Stomach (tissue), 9 donors: ENCODE measurements around the gene KIAA1217. TPM values are rescaled to one million over a fixed set of nuclear protein-coding genes. Genes with fewer than 3 reads are reported as not detected.
A peak's percentile ranks its signal among the peaks of the same experiment; 100 is the strongest.

ENCODE experiments used
- DNase-seq, 2 donors: peaks; one replicate each; pipeline versions ENCODE4 v3.0.0 to v3.0.0-alpha.2; 2013 to 2019
- H3K27ac ChIP-seq, 5 donors: fragments of 200-600 bp in 4 of 5; sonication (generic) in 4 of 5; one replicate each; pipeline ENCODE4 v1.5.1; 2013 to 2019; ENCODE audit warnings: mild to moderate bottlenecking in 1 of 5, moderate library complexity in 1 of 5
- H3K27me3 ChIP-seq, 3 donors: fragments of 200-600 bp; sonication (generic); one replicate each; pipeline ENCODE4 v1.5.1; 2017 to 2019; ENCODE audit warnings: mixed run types in 1 of 3
- H3K36me3 ChIP-seq, 4 donors: fragments of 200-600 bp; sonication (generic); 1 replicate in 3 of 4; 2 replicates in 1 of 4; pipeline ENCODE4 v1.5.1; 2016 to 2019
- H3K4me1 ChIP-seq, 4 donors: fragments of 200-600 bp; sonication (generic); one replicate each; pipeline ENCODE4 v1.5.1; 2016 to 2019
- H3K4me3 ChIP-seq, 4 donors: fragments of 200-600 bp; sonication (generic) in 3 of 4; one replicate each; pipeline ENCODE4 v1.5.1; 2016 to 2019; ENCODE audit warnings: mild to moderate bottlenecking in 1 of 4
- H3K9me3 ChIP-seq, 4 donors: fragments of 200-600 bp; sonication (generic); one replicate each; pipeline ENCODE4 v1.5.1; 2016 to 2019
- EP300 ChIP-seq: sonication (generic); formaldehyde crosslinking; IDR thresholded peaks from one replicate; pipeline ENCODE4 v1.6.1; 2017; ENCODE audit warnings: antibody characterized with exemption
- POLR2A ChIP-seq, 4 donors: fragments of 450-650 bp; IDR thresholded peaks; one replicate each; pipeline ENCODE4 v1.6.1; 2016; ENCODE audit warnings: antibody characterized with exemption in 4 of 4, control low read depth in 2 of 4, mild to moderate bottlenecking in 1 of 4, moderate library complexity in 1 of 4
- POLR2AphosphoS5 ChIP-seq, 3 donors: sonication (generic); formaldehyde crosslinking; IDR thresholded peaks; one replicate each; pipeline ENCODE4 v1.6.1; 2016; ENCODE audit warnings: antibody characterized with exemption in 3 of 3
- WGBS, 5 donors: extraction: QIAGEN DNeasy Blood & Tissue Kit in 3 of 5; methylation state at CpG; one replicate each; pipeline versions ENCODE4 v1.1.5 to v1.1.7; 2013 to 2018; 5-methylcytosine and 5-hydroxymethylcytosine counted together
- intact Hi-C: fragments of 100-400 bp; cut with DNase I; formaldehyde crosslinking; loops from one replicate; pipeline ENCODE4 v1.15.1; 2023; ENCODE audit warnings: low total_unique reads
- polyA plus RNA-seq, 3 donors: library from polyadenylated mRNA; stranded (reverse); fragments of 200-250 nt; gene quantifications; one replicate each; pipeline ENCODE4 v1.2.3, GENCODE V29; 2013
- total RNA-seq, 5 donors: library from RNA; depleted of rRNA; stranded (reverse); fragments of >200 nt; gene quantifications; one replicate each; pipeline versions ENCODE4 v1.1.0 to v1.2.3, GENCODE V29; 2014 to 2016
- TF ChIP-seq, protein P1 (sequence below), 7 experiments: fragments of 450-650 bp in 4 of 7; fragments of 200-600 bp in 3 of 7; sonication (generic) in 3 of 7; IDR thresholded peaks; one replicate each; pipeline ENCODE4 v1.5.1; 2016 to 2019; ENCODE audit warnings: antibody characterized with exemption in 7 of 7, control low read depth in 2 of 7, mild to moderate bottlenecking in 1 of 7
- donor health status: healthy with polysubstance abuse.
- donor health status: Bipolar disorder and iron deficiency.
- donor health status: healthy.

The KIAA1217 gene
- total and polyA plus RNA-seq, 8 donors: 6.2 to 112 (median 24.6) TPM

DNA sequence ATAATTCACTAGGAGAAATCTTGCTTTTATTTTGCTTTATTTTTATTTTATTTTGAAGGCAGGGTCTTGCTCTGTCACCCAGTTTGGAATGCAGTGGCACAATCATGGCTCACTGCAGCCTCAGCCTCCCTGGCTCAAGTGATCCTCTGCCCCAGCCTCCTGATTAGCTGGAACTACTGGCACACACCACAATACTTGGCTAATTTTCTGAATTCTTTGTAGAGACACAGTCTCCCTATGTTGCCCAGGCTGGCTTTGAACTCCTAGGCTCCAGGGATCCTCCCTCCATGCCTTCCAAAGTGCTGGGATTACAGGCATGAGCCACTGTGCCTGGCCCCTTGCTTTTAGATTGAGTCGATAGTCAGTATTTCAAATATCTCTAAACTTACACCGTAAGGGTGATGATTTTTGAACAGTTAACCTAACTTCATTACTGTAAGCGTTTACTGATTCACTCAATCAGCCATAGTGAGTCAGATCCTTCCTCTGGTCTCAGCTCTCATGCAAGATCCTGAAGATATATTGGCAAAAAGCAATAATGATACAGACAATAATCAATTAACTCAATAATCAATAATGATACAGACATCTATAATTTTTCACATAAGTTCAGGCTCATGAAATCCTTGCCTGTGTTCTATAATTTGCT, 239.5 kb downstream of the KIAA1217 start:
- no peak overlapping the region for H3K4me3 ChIP-seq
- no peak for DNase-seq
- no peaks in the 10 kb centered on the region for H3K9me3 ChIP-seq
- no peaks in the 10 kb centered on the region for H3K36me3 ChIP-seq
- TF ChIP-seq EP300 (no peak), POLR2A (IDR thresholded peaks at IDR 0.05) (no peak), POLR2AphosphoS5 (IDR thresholded peaks at IDR 0.05) (no peak)
- TF ChIP-seq, protein P1, sequence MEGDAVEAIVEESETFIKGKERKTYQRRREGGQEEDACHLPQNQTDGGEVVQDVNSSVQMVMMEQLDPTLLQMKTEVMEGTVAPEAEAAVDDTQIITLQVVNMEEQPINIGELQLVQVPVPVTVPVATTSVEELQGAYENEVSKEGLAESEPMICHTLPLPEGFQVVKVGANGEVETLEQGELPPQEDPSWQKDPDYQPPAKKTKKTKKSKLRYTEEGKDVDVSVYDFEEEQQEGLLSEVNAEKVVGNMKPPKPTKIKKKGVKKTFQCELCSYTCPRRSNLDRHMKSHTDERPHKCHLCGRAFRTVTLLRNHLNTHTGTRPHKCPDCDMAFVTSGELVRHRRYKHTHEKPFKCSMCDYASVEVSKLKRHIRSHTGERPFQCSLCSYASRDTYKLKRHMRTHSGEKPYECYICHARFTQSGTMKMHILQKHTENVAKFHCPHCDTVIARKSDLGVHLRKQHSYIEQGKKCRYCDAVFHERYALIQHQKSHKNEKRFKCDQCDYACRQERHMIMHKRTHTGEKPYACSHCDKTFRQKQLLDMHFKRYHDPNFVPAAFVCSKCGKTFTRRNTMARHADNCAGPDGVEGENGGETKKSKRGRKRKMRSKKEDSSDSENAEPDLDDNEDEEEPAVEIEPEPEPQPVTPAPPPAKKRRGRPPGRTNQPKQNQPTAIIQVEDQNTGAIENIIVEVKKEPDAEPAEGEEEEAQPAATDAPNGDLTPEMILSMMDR (IDR thresholded peaks at IDR 0.05): no peak
- peaks cover 0 to 47% (median 21%) of the 10 kb centered on the region in 4 donors for H3K4me1 ChIP-seq
- no peaks in the 10 kb centered on the region for H3K27me3 ChIP-seq
- 52 to 75% (median 71%) methylated on average over 3 of the region's 3 CpGs for WGBS, 5 donors
- intact Hi-C loops: no loop called here
- peak overlapping the region; percentile 42 to 81 (median 58) for H3K27ac ChIP-seq

DNA sequence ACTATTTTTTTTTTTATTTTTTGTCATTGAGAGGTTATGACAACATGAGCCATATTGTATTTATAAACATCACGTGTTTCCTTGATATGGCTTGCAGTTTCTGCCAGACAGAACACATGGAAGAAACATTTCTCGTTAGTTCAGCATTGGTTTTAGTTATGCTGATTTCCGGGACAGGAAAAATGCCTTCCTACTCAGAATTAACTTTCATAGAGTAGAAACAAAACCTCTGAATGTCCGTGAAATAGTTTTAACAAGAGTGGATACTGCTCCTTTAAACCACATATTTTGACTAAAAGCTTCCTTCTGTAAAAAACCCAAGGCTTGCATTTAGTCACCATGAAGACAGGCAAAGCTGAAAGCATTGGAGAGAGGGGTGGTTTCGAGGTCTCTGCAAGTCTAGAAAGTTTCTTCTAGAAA, 240.4 kb downstream of the KIAA1217 start:
- peak in 1 of 2 donors; percentile 54 for DNase-seq
- Histone ChIP-seq H3K27ac (peak overlapping the region in 4 of 5 donors; percentile 42 to 81 (median 64)), H3K4me3 (peak overlapping the region in 3 of 4 donors; percentile 8 to 33 (median 11)), H3K4me1 (peaks cover 0 to 49% (median 25%) of the 10 kb centered on the region in 4 donors), H3K36me3 (no peaks in the 10 kb centered on the region), H3K27me3 (no peaks in the 10 kb centered on the region), H3K9me3 (no peaks in the 10 kb centered on the region)
- 5 to 25% (median 11%) methylated on average over 5 of the region's 5 CpGs for WGBS, 5 donors
- intact Hi-C loops: no loop called here
- peak in 2 of 3 donors; percentile 33 to 69 for TF ChIP-seq POLR2AphosphoS5 (IDR thresholded peaks at IDR 0.05)
- TF ChIP-seq EP300: no peak

DNA sequence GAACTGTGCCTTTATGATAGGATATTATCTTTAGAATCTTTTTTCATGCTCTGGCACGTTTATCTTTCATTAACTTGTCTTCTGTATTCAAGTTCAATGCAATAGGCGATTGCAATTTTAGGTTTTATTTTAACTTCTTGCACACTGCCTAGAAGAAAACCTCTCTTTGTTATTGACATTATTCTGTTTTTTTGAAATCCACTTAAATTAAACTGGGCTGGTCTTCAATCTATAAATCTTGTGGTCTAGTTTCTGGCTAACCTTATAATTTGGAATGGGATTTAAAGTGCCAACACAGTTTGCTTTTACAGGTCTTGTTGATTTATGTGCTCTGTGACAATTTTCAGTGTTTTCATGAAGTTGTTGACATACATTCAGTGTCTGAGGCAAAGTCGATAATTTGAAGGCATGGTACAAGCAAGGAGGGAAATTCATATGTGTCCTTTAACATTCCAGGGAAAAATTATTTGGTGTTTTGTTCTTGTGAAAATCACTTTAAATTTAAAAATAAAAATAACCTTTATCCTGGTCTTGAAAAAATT, 240.9 kb downstream of the KIAA1217 start:
- peak overlapping the region in 3 of 4 donors; percentile 8 to 33 (median 11) for H3K4me3 ChIP-seq
- H3K4me1 ChIP-seq: peaks cover 0 to 54% (median 26%) of the 10 kb centered on the region in 4 donors
- no peak for DNase-seq
- no peaks in the 10 kb centered on the region for H3K27me3 ChIP-seq
- H3K27ac ChIP-seq: peak overlapping the region in 4 of 5 donors; percentile 42 to 81 (median 64)
- H3K36me3 ChIP-seq: no peaks in the 10 kb centered on the region
- H3K9me3 ChIP-seq: no peaks in the 10 kb centered on the region
- TF ChIP-seq, protein P1 (IDR thresholded peaks at IDR 0.05): no peak
- TF ChIP-seq EP300: no peak
- TF ChIP-seq POLR2AphosphoS5 (IDR thresholded peaks at IDR 0.05): no peak
- no peak for TF ChIP-seq POLR2A (IDR thresholded peaks at IDR 0.05)
- intact Hi-C loops: no loop called here
- WGBS, 5 donors: 13 to 34% (median 15%) methylated on average over 3 of the region's 3 CpGs

DNA sequence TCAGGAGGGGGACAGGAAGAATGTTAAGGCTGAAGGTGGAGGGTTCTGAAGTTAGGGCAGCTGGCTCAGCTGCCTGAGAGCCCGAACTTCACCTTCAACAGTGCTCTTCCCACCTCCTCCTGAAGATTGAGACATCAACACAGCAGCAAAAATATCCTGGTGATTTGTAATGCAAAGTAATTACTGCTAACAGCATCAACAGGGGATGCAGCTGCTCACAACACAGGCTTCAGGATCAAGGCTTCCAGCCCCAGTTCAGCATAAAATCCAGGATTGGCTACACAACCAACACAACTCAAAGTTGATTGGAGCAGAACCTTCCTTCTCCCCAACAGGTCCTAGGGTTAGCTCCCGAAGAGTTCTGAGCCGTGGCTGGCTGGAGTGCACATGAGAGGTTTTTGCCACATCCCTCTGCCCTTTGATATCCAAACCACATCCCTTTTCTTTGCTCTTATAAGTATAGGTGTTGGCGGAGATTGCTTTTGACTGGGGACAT, 242.4 kb downstream of the KIAA1217 start:
- TF ChIP-seq EP300: no peak
- TF ChIP-seq POLR2AphosphoS5 (IDR thresholded peaks at IDR 0.05): no peak
- TF ChIP-seq POLR2A (IDR thresholded peaks at IDR 0.05): no peak
- TF ChIP-seq, protein P1 (IDR thresholded peaks at IDR 0.05): no peak
- H3K27ac ChIP-seq: peak overlapping the region in 4 of 5 donors; percentile 28 to 81 (median 54)
- intact Hi-C loops: no loop called here
- H3K4me3 ChIP-seq: peak overlapping the region in 1 of 4 donors; percentile 33
- WGBS, 5 donors: 62 to 70% (median 64%) methylated on average over 4 of the region's 4 CpGs
- DNase-seq: peak in 1 of 2 donors; percentile 23
- H3K27me3 ChIP-seq: no peaks in the 10 kb centered on the region
- no peaks in the 10 kb centered on the region for H3K9me3 ChIP-seq
- H3K4me1 ChIP-seq: peaks cover 0 to 57% (median 29%) of the 10 kb centered on the region in 4 donors
- no peaks in the 10 kb centered on the region for H3K36me3 ChIP-seq
